NK-92 (cell line): Measurements from ENCODE around the gene OVAAL.

Experiments
- DNase-seq: peaks from one replicate; lab custom pipeline; 2025; ENCODE audit not compliant: unreplicated experiment; lab: John Stamatoyannopoulos, UW

Gene OVAAL

DNA sequence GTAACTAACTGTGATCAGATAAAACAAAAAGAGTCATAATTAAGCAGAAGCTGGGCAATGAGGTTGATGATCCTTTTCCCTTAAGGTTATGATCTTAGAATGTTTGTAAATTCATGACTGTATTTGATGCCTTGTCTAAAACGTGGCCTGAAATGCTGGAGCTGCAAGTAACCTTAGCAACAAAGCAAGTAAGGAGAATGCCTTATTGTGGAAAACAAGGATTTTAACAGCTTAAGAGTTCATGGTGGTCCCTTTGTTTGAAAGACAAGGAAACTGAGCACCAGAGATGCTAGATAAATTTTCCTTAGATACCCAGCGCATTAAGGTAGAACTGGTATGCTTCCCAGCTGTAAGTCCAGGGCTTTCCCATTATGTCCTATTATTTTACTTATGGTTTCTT is 47.4 kb downstream of the OVAAL start:
- no peak for DNase-seq

DNA sequence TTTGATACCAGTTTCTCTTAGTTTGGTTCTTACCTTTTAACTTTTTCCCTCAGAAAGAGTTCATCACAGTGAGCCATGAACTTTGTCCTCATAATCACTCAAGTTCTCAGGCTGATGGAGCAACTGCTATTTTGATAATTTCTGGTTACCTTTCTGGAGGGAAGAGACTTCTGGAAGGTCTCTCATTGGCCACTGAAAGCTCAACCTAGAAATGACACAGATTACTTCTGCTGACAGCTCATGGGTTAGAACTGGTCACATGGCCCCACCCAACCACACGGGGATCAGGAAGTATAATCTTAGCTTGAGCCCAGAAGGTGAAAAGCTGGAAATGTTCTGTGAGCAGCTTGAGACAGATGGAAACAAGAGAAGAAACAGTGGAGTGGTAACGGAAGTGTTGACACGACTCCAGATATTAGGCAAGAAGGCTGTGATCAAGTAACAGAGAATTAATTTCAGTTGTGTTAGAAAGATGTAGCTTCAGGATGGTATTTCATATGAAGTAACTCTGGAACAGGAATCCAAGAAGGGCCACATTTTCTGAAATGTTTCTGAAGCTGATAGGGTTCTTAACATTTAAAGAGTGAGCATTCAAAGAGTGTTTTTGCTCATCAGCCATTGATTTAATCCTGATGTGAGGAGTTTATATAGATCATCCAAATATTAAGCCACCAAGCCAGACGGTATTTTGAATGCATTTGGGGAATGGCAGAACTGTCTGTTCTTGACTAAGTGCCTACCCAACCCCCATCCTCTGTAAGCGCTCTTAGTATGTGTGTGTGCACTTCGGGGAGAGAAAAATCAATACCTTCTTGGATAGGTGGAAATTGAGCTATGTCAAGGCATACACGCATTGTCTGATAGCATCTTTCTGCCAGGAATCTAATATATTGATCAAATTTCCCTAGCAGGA is 51.1 kb downstream of the OVAAL start:
- no peak for DNase-seq

DNA sequence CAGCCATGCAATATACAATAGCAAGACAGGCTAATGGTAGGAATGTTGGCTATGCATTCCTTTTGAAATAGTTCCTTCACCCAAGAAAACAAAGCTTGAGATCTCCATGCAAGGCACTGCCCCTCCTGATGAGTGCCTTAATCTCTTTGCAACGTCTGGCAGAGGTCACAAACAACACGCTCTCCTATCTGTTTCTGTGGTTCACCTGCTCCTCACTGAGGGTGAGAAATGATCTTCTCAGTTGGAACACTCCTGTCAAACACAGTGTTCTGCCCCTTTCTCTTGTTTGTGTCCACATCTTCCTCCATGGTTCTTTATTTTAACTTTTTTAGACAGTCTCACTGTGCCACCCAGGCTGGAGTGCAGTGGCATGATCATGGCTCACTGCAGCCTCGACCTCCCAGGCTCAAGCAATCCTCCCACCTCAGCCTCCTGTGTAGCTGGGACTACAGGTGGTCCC is 51.8 kb downstream of the OVAAL start:
- DNase-seq = no peak

DNA sequence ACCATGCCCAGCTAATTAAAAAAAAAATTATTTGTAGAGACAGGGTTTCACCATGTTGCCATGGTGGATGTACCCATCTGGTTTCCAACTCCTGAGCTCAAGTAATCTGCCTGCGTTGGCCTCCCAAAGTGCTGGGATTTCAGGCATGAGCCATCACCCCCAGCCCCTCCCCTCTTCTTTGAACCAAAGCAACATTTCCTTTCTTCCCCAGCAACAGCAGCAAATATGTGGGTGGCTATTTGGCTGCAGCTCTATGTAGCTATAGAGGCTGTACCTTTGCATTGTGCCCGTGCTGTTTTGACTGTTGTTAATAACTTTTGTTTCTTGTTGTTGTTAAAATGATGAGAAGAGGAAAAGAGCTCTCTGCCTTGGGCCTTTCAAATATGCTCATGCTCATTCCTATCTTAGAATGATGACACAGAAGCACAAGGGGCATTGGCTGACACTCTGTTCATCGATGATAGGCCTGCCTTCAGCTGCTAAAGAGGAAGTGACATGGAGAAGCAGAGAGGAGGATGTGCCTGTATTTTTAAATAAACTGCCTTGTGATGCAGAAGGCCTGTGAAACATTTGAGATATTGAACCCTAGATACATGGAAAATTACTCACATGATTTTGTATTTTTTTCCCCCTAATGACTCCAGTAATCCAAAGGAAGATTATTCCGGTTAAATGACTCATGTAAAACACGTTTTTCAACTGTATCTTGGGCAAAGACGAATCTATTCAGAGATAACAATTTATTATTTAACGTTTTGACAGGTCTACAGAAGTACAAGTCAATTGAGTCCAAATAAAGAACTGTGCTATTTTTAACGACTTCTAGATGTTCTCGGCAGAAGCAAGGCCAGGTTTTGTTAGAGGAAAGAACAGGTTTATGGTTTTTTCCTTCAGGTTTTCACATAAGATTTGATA is 52.5 kb downstream of the OVAAL start:
- DNase-seq = no peak

DNA sequence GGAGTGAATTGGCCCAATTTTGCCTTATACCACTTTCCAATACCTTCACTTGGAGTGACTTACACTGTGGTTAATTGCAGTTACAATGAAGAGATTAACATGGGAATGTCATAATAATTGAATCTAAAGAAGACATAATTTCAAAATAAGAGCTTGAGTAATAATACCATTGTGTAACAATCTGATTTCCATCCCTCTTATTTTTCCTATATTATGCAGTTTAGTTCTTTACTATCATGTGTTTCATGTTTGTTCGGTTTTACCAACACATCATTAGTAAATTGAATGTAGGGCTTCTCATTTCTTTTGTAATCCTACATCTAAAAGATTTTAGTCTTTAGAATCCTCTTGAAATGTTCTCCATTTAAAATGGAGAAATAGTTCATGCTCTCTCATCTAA is 53.9 kb downstream of the OVAAL start:
- DNase-seq = no peak

DNA sequence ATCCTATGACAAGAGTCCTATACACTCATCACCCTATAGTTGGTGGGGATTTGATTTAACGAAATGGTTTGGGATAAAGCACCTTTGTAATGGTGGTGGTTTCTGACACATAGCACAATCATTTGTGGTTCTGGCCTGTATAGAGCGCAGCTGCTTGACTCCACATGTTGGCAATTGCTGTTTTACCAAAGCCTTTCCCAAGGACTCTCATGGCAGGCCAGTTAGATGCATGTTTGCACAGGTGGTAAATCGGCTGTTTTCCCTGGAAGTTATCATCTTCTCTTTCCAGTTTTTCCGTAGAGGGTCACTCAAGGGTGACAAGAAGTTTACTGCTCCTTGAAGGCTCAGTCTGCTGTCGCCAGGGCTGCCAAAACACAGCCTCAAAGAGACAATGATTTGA is 56.0 kb downstream of the OVAAL start:
- no peak for DNase-seq

DNA sequence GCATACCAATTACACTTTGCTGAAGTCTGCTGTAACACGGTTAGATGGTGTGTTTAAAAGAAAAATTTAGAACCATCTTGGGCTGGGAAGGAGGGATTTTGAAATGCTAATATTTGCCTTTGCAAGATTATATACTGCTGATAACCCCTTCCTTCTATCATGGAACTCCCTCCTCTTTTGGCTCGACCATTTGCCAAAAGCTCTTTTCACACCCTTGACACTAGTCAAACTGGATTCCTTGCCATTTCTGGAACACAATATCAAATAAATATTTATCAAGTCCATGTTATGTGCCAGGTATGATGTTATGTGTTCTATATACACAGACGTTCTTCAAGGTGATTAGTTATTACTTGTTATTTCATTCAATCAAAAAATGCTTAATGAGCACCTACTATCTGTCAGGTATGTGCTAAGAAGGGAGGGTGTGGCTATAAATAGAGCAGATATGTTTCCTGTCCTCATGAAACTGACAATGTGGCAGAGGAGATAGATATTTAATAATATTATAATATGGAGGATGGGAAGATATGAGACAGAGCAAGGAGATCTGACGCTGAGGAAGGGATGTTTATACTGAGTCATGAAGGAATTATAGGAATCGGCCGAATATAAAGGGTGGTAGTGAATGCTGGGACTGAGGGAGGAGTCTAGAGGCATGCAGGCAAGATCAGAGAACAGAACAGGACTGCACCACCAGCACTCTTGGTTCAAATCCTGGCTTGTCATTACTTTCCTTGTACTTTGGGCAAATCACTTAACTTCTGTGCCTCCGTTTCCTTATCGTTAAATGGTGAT is 56.9 kb downstream of the OVAAL start:
- no peak for DNase-seq
